ENCODE results near the gene ISY1.

ISY1 gene

DNA sequence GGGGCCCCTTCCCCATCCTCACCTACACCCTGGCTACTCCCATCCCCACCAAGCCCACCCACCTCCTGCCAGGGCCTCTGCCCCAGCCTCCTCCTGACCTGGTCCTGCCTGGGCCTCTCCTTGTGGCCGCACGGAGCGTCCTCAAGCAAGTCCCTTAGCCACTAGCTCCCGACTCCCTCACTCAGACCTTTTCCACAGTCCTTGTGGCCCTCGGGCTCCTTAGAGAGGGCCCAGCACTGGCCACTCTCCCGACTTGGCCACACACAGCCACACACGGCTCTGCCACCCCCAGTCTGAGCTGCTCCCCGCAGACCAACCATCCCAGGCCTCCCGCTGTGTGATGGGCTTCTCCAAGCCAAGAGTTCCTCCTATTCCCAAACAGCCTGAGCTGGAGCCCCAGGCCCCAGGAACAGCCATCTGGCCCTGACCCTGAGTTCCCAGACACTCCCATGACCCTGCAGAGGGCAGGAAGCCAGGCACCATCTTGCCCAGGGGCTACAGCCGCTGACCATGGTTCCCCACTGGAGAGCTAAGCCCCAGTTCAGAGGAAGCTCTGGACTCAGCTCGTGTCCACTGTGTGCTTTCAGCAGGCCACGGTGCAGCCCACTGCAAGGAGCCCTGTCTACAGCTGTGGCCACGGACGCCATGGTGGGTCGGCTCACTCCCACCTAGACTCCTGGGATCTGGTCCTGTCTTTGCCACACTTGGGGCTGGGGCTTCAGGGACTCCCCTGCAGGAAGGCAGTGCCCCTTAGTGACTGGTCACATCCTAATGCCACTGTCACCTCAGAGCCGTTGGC is 32.3 kb downstream of the ISY1 start:
- Histone ChIP-seq H3F3A (ENCODE audit: low read depth) (peaks cover 3% of the 10 kb centered on the region), H3K4me3 (ENCODE audit: low read length, poor library complexity, severe bottlenecking) (no peak overlapping the region), H3K9me3 (ENCODE audit: insufficient read depth, low read depth, low read length) (no peaks in the 10 kb centered on the region), H3K36me3 (ENCODE audit: insufficient read depth, low read length) (peaks cover 53% of the 10 kb centered on the region; the same call in 1 of the 2 replicates), H3K9me2 (replicated peaks; ENCODE audit: low read depth, low read length) (no peaks in the 10 kb centered on the region), H4K20me1 (ENCODE audit: insufficient read depth, low read length, poor library complexity, severe bottlenecking) (no peaks in the 10 kb centered on the region), H3K27me3 (ENCODE audit: insufficient read depth, low read length, poor library complexity, severe bottlenecking) (no peaks in the 10 kb centered on the region), H2AFZ (ENCODE audit: low read length) (no peak overlapping the region), H3K79me2 (ENCODE audit: insufficient read depth, low read length) (no peaks in the 10 kb centered on the region), H3K4me2 (ENCODE audit: low read depth, low read length, poor library complexity, severe bottlenecking) (no peak overlapping the region), H3K9ac (ENCODE audit: low read depth, low read length, poor library complexity, severe bottlenecking) (no peak overlapping the region), H3K4me1 (ENCODE audit: insufficient read depth, low read length, poor library complexity, severe bottlenecking) (peaks cover 2% of the 10 kb centered on the region)
- TF ChIP-seq EZH2phosphoT487 (IDR thresholded peaks at IDR 0.05; ENCODE audit: borderline replicate concordance) = no peak
- TF ChIP-seq, protein P1, sequence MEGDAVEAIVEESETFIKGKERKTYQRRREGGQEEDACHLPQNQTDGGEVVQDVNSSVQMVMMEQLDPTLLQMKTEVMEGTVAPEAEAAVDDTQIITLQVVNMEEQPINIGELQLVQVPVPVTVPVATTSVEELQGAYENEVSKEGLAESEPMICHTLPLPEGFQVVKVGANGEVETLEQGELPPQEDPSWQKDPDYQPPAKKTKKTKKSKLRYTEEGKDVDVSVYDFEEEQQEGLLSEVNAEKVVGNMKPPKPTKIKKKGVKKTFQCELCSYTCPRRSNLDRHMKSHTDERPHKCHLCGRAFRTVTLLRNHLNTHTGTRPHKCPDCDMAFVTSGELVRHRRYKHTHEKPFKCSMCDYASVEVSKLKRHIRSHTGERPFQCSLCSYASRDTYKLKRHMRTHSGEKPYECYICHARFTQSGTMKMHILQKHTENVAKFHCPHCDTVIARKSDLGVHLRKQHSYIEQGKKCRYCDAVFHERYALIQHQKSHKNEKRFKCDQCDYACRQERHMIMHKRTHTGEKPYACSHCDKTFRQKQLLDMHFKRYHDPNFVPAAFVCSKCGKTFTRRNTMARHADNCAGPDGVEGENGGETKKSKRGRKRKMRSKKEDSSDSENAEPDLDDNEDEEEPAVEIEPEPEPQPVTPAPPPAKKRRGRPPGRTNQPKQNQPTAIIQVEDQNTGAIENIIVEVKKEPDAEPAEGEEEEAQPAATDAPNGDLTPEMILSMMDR (conservative IDR thresholded peaks at IDR 0.05; ENCODE audit: low read length) = no peak

DNA sequence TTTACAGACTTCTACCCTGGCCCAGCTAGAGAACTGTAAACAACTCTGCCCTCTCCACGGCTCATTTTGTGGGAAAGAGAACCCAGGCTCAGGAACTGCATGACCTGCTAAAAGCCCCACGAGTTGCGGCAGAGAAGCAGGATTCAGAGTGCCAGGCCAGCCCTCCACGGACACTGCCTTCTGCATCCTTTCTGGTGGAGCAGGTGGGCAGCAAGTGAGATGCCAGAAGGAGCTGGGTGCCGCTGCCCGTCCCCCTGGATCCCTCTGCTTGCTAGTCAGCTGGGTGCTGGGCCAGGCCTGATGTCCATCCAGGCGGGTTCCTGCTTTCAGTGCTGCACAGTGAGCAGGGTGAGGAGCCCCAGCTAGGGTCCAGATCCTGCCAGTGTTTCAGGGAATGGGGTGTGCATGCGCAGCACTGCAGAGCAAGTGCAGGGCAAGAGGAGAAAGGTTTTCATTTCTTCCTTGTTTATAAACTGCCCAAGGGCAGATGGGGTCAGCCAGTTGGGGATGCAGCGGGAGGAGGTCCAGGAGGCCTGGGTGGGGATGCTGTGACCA is 34.1 kb downstream of the ISY1 start:
- Histone ChIP-seq H3K9me2 (replicated peaks; ENCODE audit: low read depth, low read length) (no peaks in the 10 kb centered on the region), H3K9ac (ENCODE audit: low read depth, low read length, poor library complexity, severe bottlenecking) (no peak overlapping the region), H3F3A (ENCODE audit: low read depth) (peaks cover 15% of the 10 kb centered on the region), H3K9me3 (ENCODE audit: insufficient read depth, low read depth, low read length) (no peaks in the 10 kb centered on the region), H3K4me2 (ENCODE audit: low read depth, low read length, poor library complexity, severe bottlenecking) (no peak overlapping the region), H2AFZ (ENCODE audit: low read length) (no peak overlapping the region), H3K79me2 (ENCODE audit: insufficient read depth, low read length) (no peaks in the 10 kb centered on the region), H3K27me3 (ENCODE audit: insufficient read depth, low read length, poor library complexity, severe bottlenecking) (no peaks in the 10 kb centered on the region), H3K4me1 (ENCODE audit: insufficient read depth, low read length, poor library complexity, severe bottlenecking) (peaks cover 14% of the 10 kb centered on the region), H3K4me3 (ENCODE audit: low read length, poor library complexity, severe bottlenecking) (no peak overlapping the region), H3K36me3 (ENCODE audit: insufficient read depth, low read length) (peaks cover 39% of the 10 kb centered on the region; the same call in 1 of the 2 replicates), H4K20me1 (ENCODE audit: insufficient read depth, low read length, poor library complexity, severe bottlenecking) (no peaks in the 10 kb centered on the region)
- no peak for TF ChIP-seq EZH2phosphoT487 (IDR thresholded peaks at IDR 0.05; ENCODE audit: borderline replicate concordance)
- TF ChIP-seq, protein P1 (conservative IDR thresholded peaks at IDR 0.05; ENCODE audit: low read length) = no peak

DNA sequence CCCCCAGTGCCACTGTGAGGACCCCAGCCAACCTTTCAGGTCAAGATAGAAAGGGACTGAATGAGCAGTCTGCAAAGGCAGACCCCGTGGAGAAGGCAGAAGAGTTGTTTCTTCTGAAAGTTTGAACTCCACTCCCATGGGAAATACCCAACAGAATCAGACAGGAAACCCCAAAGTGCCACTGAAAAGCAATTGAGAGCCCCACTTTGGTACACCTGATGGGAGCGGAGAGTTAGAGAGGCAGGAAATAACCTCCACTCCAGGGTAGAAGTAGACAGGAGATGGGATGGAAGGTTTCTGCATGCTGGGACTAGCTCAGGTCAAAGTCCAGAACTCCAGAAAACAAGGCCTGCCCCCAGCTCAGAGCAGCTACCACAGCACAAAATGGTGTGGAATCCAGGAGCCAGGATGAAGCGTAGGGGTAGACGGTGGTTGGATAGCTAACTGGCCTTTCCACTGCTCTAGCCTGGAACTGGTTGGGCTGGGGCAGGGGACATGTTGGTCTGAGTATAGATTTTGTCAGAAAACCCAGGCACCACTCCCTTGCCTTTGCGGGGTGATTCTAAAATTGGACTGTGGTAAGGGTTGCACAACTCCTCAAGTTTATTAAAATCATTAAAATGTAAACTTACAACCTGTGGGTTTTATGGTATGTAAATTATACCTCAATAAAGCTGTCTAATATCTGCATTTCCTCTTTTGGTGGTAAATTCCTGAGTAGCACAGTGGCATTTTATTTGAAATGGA is 37.4 kb downstream of the ISY1 start:
- H2AFZ ChIP-seq (ENCODE audit: low read length) = no peak overlapping the region
- no peak overlapping the region for H3K4me2 ChIP-seq (ENCODE audit: low read depth, low read length, poor library complexity, severe bottlenecking)
- TF ChIP-seq EZH2phosphoT487 (IDR thresholded peaks at IDR 0.05; ENCODE audit: borderline replicate concordance) = no peak
- TF ChIP-seq, protein P1 (conservative IDR thresholded peaks at IDR 0.05; ENCODE audit: low read length) = no peak

More for the DNA sequence above, 37.4 kb downstream of the ISY1 start:
- Histone ChIP-seq H3K79me2 (ENCODE audit: insufficient read depth, low read length) (peaks cover 17% of the 10 kb centered on the region), H3F3A (ENCODE audit: low read depth) (peaks cover 15% of the 10 kb centered on the region), H3K4me3 (ENCODE audit: low read length, poor library complexity, severe bottlenecking) (no peak overlapping the region), H3K4me1 (ENCODE audit: insufficient read depth, low read length, poor library complexity, severe bottlenecking) (peaks cover 32% of the 10 kb centered on the region), H3K9me2 (replicated peaks; ENCODE audit: low read depth, low read length) (no peaks in the 10 kb centered on the region), H3K27me3 (ENCODE audit: insufficient read depth, low read length, poor library complexity, severe bottlenecking) (no peaks in the 10 kb centered on the region), H3K9me3 (ENCODE audit: insufficient read depth, low read depth, low read length) (no peaks in the 10 kb centered on the region), H3K36me3 (ENCODE audit: insufficient read depth, low read length) (peaks cover 8% of the 10 kb centered on the region; the same call in 1 of the 2 replicates), H4K20me1 (ENCODE audit: insufficient read depth, low read length, poor library complexity, severe bottlenecking) (no peaks in the 10 kb centered on the region), H3K9ac (ENCODE audit: low read depth, low read length, poor library complexity, severe bottlenecking) (no peak overlapping the region)

Data from Loucy (cell line).